GM12878 (cell line): ENCODE data around the gene MMP7. TPM values are rescaled to one million over a fixed set of nuclear protein-coding genes. Genes with fewer than 3 reads are reported as not detected.

ENCODE experiments used
- MTA3 ChIP-seq: IDR thresholded peaks from 2 replicates; pipeline ENCODE4 v1.6.1; 2012; ENCODE audit warnings: low read length, inconsistent platforms, borderline replicate concordance
- RAD21 ChIP-seq: IDR thresholded peaks from 2 replicates; pipeline ENCODE4 v1.6.1; 2011; ENCODE audit warnings: mild to moderate bottlenecking, low read depth, low read length, moderate library complexity; ENCODE audit not compliant: insufficient read depth
- SREBF2 ChIP-seq: IDR thresholded peaks from 2 replicates; pipeline ENCODE4 v1.6.1; 2012; ENCODE audit warnings: mild to moderate bottlenecking, low read length
- TCF3 ChIP-seq: IDR thresholded peaks from 2 replicates; pipeline ENCODE4 v1.6.1; 2012; ENCODE audit warnings: low read depth, mild to moderate bottlenecking, low read length, borderline replicate concordance; ENCODE audit not compliant: insufficient read depth
- polyA plus RNA-seq, 11 experiments: library from polyadenylated mRNA; depleted of rRNA in 4 of 11; unstranded in 6 of 11; stranded (reverse) in 5 of 11; fragments of >200 nt; fragmentation: Nextera tagmentation in 4 of 11; fragmentation: Illumina TruSeq in 1 of 11; extraction: Ambion mirVana in 4 of 11; extraction: Trizol in 1 of 11; gene quantifications; 1 replicate in 1 of 11; 2 replicates in 10 of 11; pipeline versions ENCODE4 v1.2.1 to v1.2.3, GENCODE V29; 2011 to 2016; ENCODE audit warnings: inconsistent platforms in 2 of 11, missing spikeins in 2 of 11, low read depth in 1 of 11
- total RNA-seq, 4 experiments: library from RNA; depleted of rRNA in 3 of 4; stranded (reverse); fragments of >200 nt in 3 of 4; fragmentation: Illumina TruSeq in 1 of 4; extraction: Trizol in 1 of 4; gene quantifications; 2 replicates each; pipeline versions ENCODE4 v1.2.1 to v1.2.3, GENCODE V29; 2013 to 2021
- TF ChIP-seq, protein P1 (sequence below): fragments of 450-650 bp; IDR thresholded peaks from 2 replicates; pipeline ENCODE4 v1.6.1; 2017; ENCODE audit warnings: mild to moderate bottlenecking, low read depth, inconsistent platforms; ENCODE audit not compliant: poor library complexity, severe bottlenecking
- TF ChIP-seq, protein P2 (sequence below): IDR thresholded peaks from 2 replicates; pipeline ENCODE4 v1.6.1; 2012; ENCODE audit warnings: improper control_type of control experiment, low read depth, low read length; ENCODE audit not compliant: insufficient replicate concordance
- TF ChIP-seq, protein P3 (sequence below): IDR thresholded peaks from 2 replicates; pipeline ENCODE4 v1.6.1; 2012; ENCODE audit warnings: mild to moderate bottlenecking, low read depth, low read length

The MMP7 gene
- total and polyA plus RNA-seq, 10 of the 15 experiments (the other 5 are each of a cell fraction or from before 2014, with no cell fraction given) = 0.63 to 18.0 (median 1.1) TPM

DNA sequence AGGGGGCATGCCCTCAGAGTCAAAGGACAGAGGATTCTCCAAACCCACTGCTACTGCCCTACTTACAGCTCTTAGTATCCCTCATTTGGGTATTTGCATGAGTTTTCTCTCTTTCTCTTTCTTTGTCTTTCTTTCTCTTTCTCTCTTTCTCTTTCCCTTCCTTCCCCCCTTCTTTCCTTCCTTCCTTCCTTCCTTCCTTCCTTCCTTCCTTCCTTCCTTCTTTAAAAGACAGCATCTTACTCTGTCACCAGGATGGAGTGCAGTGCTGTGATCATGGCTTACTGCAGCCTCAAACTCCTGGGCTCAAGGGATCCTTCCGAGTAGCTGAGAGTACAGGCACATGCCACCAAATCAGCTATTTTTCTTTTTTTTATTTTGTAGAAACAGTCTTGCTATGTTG, 14.0 kb upstream of the MMP7 start (continued):
- TF ChIP-seq, protein P1, sequence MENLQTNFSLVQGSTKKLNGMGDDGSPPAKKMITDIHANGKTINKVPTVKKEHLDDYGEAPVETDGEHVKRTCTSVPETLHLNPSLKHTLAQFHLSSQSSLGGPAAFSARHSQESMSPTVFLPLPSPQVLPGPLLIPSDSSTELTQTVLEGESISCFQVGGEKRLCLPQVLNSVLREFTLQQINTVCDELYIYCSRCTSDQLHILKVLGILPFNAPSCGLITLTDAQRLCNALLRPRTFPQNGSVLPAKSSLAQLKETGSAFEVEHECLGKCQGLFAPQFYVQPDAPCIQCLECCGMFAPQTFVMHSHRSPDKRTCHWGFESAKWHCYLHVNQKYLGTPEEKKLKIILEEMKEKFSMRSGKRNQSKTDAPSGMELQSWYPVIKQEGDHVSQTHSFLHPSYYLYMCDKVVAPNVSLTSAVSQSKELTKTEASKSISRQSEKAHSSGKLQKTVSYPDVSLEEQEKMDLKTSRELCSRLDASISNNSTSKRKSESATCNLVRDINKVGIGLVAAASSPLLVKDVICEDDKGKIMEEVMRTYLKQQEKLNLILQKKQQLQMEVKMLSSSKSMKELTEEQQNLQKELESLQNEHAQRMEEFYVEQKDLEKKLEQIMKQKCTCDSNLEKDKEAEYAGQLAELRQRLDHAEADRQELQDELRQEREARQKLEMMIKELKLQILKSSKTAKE = no peak
- TF ChIP-seq SREBF2 (no peak), TCF3 (no peak), RAD21 (no peak), MTA3 (no peak)
- TF ChIP-seq, protein P2, sequence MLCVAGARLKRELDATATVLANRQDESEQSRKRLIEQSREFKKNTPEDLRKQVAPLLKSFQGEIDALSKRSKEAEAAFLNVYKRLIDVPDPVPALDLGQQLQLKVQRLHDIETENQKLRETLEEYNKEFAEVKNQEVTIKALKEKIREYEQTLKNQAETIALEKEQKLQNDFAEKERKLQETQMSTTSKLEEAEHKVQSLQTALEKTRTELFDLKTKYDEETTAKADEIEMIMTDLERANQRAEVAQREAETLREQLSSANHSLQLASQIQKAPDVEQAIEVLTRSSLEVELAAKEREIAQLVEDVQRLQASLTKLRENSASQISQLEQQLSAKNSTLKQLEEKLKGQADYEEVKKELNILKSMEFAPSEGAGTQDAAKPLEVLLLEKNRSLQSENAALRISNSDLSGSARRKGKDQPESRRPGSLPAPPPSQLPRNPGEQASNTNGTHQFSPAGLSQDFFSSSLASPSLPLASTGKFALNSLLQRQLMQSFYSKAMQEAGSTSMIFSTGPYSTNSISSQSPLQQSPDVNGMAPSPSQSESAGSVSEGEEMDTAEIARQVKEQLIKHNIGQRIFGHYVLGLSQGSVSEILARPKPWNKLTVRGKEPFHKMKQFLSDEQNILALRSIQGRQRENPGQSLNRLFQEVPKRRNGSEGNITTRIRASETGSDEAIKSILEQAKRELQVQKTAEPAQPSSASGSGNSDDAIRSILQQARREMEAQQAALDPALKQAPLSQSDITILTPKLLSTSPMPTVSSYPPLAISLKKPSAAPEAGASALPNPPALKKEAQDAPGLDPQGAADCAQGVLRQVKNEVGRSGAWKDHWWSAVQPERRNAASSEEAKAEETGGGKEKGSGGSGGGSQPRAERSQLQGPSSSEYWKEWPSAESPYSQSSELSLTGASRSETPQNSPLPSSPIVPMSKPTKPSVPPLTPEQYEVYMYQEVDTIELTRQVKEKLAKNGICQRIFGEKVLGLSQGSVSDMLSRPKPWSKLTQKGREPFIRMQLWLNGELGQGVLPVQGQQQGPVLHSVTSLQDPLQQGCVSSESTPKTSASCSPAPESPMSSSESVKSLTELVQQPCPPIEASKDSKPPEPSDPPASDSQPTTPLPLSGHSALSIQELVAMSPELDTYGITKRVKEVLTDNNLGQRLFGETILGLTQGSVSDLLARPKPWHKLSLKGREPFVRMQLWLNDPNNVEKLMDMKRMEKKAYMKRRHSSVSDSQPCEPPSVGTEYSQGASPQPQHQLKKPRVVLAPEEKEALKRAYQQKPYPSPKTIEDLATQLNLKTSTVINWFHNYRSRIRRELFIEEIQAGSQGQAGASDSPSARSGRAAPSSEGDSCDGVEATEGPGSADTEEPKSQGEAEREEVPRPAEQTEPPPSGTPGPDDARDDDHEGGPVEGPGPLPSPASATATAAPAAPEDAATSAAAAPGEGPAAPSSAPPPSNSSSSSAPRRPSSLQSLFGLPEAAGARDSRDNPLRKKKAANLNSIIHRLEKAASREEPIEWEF = no peak
- TF ChIP-seq, protein P3, sequence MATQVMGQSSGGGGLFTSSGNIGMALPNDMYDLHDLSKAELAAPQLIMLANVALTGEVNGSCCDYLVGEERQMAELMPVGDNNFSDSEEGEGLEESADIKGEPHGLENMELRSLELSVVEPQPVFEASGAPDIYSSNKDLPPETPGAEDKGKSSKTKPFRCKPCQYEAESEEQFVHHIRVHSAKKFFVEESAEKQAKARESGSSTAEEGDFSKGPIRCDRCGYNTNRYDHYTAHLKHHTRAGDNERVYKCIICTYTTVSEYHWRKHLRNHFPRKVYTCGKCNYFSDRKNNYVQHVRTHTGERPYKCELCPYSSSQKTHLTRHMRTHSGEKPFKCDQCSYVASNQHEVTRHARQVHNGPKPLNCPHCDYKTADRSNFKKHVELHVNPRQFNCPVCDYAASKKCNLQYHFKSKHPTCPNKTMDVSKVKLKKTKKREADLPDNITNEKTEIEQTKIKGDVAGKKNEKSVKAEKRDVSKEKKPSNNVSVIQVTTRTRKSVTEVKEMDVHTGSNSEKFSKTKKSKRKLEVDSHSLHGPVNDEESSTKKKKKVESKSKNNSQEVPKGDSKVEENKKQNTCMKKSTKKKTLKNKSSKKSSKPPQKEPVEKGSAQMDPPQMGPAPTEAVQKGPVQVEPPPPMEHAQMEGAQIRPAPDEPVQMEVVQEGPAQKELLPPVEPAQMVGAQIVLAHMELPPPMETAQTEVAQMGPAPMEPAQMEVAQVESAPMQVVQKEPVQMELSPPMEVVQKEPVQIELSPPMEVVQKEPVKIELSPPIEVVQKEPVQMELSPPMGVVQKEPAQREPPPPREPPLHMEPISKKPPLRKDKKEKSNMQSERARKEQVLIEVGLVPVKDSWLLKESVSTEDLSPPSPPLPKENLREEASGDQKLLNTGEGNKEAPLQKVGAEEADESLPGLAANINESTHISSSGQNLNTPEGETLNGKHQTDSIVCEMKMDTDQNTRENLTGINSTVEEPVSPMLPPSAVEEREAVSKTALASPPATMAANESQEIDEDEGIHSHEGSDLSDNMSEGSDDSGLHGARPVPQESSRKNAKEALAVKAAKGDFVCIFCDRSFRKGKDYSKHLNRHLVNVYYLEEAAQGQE = no peak
